ENCODE data around the gene ASNSD1. TPM values are rescaled to one million over a fixed set of nuclear protein-coding genes. Genes with fewer than 3 reads are reported as not detected.

The ASNSD1 gene
- total and polyA plus RNA-seq, 2 of the 13 experiments (the other 11 are each of a cell fraction or from before 2014, with no cell fraction given), result 35.1 to 96.6 TPM

DNA sequence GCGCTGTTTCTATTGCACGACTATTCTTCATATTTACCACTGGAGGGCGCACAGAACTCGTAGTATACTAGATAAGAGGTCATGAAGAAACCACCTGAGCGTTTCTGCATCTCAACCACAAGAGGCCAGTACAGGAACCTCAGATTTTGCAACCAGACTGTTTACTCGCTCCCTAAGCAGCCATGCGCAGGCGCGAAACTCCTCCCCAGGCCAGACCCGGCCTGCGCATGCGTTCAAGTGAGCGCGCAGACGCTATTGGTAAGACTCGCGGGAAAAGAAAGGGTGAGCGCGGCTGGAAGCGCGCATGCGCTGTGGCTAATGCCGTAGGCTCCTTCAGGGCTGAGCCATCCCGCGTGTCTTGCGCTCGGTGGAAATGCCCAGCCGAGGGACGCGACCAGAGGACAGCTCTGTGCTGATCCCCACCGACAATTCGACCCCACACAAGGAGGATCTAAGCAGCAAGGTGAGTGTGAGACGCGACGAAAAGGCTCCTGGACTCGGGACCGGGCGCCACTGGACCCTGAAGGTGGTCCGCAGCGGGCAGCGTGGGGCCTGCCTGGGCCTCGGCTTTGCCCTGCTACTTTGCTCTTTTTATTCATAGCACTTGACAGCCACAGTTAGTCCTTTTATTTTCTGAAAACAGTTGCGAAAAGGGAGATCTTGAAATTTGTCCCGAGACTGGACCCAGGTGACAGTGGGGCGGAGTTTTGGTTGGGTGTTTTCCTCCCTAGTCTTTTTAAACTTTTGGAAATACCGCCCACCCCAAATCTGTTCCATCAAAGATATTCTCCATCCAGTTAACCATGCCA is at the start of gene ASNSD1 (continued):
- 0 out of 2 replicates have a peak, but pooled peaks have one; percentile 24 for TF ChIP-seq KDM4B (CRISPR knock-in tag; IDR thresholded peaks at IDR 0.05)
- TF ChIP-seq, protein P1, sequence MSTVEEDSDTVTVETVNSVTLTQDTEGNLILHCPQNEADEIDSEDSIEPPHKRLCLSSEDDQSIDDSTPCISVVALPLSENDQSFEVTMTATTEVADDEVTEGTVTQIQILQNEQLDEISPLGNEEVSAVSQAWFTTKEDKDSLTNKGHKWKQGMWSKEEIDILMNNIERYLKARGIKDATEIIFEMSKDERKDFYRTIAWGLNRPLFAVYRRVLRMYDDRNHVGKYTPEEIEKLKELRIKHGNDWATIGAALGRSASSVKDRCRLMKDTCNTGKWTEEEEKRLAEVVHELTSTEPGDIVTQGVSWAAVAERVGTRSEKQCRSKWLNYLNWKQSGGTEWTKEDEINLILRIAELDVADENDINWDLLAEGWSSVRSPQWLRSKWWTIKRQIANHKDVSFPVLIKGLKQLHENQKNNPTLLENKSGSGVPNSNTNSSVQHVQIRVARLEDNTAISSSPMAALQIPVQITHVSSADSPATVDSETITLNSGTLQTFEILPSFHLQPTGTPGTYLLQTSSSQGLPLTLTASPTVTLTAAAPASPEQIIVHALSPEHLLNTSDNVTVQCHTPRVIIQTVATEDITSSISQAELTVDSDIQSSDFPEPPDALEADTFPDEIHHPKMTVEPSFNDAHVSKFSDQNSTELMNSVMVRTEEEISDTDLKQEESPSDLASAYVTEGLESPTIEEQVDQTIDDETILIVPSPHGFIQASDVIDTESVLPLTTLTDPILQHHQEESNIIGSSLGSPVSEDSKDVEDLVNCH (CRISPR knock-in tag; IDR thresholded peaks at IDR 0.05), result peak; percentile 88
- peak; percentile 94 for TF ChIP-seq DMAP1 (CRISPR knock-in tag; IDR thresholded peaks at IDR 0.05)
- TF ChIP-seq, protein P2, sequence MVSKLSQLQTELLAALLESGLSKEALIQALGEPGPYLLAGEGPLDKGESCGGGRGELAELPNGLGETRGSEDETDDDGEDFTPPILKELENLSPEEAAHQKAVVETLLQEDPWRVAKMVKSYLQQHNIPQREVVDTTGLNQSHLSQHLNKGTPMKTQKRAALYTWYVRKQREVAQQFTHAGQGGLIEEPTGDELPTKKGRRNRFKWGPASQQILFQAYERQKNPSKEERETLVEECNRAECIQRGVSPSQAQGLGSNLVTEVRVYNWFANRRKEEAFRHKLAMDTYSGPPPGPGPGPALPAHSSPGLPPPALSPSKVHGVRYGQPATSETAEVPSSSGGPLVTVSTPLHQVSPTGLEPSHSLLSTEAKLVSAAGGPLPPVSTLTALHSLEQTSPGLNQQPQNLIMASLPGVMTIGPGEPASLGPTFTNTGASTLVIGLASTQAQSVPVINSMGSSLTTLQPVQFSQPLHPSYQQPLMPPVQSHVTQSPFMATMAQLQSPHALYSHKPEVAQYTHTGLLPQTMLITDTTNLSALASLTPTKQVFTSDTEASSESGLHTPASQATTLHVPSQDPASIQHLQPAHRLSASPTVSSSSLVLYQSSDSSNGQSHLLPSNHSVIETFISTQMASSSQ (IDR thresholded peaks at IDR 0.05; ENCODE audit: low read depth), result no peak
- TF ChIP-seq, protein P2 (CRISPR knock-in tag; IDR thresholded peaks at IDR 0.05; ENCODE audit: borderline replicate concordance), result peak; percentile 80; the same call in 1 of the 2 replicates
- TF ChIP-seq ZHX1 (CRISPR knock-in tag; IDR thresholded peaks at IDR 0.05; ENCODE audit: low read depth), result peak; percentile 59; the same call in 1 of the 2 replicates
- no peak; the same call in 1 of the 2 replicates for TF ChIP-seq ZSCAN30 (CRISPR knock-in tag; IDR thresholded peaks at IDR 0.05)
- TF ChIP-seq ZNF615 (CRISPR knock-in tag; IDR thresholded peaks at IDR 0.05; ENCODE audit: borderline replicate concordance), result no peak
- no peak for TF ChIP-seq ZNF674 (CRISPR knock-in tag; IDR thresholded peaks at IDR 0.05; ENCODE audit: low read depth)
- TF ChIP-seq ZBTB8A (CRISPR knock-in tag; IDR thresholded peaks at IDR 0.05; ENCODE audit: borderline replicate concordance, low read depth), result peak; percentile 93
- TF ChIP-seq MIER3 (CRISPR knock-in tag; IDR thresholded peaks at IDR 0.05; ENCODE audit: borderline replicate concordance), result peak; percentile 79
- TF ChIP-seq, protein P3, sequence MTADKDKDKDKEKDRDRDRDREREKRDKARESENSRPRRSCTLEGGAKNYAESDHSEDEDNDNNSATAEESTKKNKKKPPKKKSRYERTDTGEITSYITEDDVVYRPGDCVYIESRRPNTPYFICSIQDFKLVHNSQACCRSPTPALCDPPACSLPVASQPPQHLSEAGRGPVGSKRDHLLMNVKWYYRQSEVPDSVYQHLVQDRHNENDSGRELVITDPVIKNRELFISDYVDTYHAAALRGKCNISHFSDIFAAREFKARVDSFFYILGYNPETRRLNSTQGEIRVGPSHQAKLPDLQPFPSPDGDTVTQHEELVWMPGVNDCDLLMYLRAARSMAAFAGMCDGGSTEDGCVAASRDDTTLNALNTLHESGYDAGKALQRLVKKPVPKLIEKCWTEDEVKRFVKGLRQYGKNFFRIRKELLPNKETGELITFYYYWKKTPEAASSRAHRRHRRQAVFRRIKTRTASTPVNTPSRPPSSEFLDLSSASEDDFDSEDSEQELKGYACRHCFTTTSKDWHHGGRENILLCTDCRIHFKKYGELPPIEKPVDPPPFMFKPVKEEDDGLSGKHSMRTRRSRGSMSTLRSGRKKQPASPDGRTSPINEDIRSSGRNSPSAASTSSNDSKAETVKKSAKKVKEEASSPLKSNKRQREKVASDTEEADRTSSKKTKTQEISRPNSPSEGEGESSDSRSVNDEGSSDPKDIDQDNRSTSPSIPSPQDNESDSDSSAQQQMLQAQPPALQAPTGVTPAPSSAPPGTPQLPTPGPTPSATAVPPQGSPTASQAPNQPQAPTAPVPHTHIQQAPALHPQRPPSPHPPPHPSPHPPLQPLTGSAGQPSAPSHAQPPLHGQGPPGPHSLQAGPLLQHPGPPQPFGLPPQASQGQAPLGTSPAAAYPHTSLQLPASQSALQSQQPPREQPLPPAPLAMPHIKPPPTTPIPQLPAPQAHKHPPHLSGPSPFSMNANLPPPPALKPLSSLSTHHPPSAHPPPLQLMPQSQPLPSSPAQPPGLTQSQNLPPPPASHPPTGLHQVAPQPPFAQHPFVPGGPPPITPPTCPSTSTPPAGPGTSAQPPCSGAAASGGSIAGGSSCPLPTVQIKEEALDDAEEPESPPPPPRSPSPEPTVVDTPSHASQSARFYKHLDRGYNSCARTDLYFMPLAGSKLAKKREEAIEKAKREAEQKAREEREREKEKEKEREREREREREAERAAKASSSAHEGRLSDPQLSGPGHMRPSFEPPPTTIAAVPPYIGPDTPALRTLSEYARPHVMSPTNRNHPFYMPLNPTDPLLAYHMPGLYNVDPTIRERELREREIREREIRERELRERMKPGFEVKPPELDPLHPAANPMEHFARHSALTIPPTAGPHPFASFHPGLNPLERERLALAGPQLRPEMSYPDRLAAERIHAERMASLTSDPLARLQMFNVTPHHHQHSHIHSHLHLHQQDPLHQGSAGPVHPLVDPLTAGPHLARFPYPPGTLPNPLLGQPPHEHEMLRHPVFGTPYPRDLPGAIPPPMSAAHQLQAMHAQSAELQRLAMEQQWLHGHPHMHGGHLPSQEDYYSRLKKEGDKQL (CRISPR knock-in tag; IDR thresholded peaks at IDR 0.05; ENCODE audit: low read depth), result no peak
- TF ChIP-seq SSRP1 (CRISPR knock-in tag; IDR thresholded peaks at IDR 0.05), result no peak

Measured in HepG2 (cell line).